IMR-90 (cell line): Measurements from ENCODE around the gene BCAS4. TPM values are rescaled to one million over a fixed set of nuclear protein-coding genes. Genes with fewer than 3 reads are reported as not detected.

Source experiments
- ATAC-seq: fragments of 200-7000 bp; cut with Tn5 transposase; 2 replicates; pipeline ENCODE4 v1.9.1; 2020; ENCODE audit warnings: low read depth, mild to moderate bottlenecking, moderate library complexity
- BruUV-seq: library from RNA; stranded (reverse); fragments of 400-500 nt; replicated peaks from 2 replicates; lab custom pipeline; 2021; lab: Mats Ljungman, UMichigan
- CTCF ChIA-PET: fragments of 300-600 bp; formaldehyde crosslinking; extraction: SDS; loops from one replicate; lab custom pipeline; 2021; ENCODE audit warnings: antibody characterized with exemption; lab: Yijun Ruan, JAX
- POLR2A ChIA-PET: fragments of 300-600 bp; sonication (Branson Sonifier 250); formaldehyde crosslinking; loops from one replicate; lab custom pipeline; 2022; ENCODE audit warnings: antibody characterized with exemption; ENCODE audit not compliant: unreplicated experiment; lab: Charles Lee
- DNase-seq: peaks from one replicate; pipeline ENCODE4 v3.0.0; 2013
- H2AFZ ChIP-seq: replicated peaks from 2 replicates; pipeline ENCODE3; 2013; ENCODE audit warnings: low read length, mild to moderate bottlenecking; ENCODE audit not compliant: poor library complexity
- H2AK5ac ChIP-seq: 2 replicates; pipeline ENCODE4 v1.6.1; 2013; ENCODE audit warnings: low read depth, low read length, inconsistent platforms
- H2AK9ac ChIP-seq: replicated peaks from 2 replicates; pipeline ENCODE3; 2013; ENCODE audit warnings: mild to moderate bottlenecking, low read depth, low read length, moderate library complexity; ENCODE audit not compliant: poor library complexity
- H2BK120ac ChIP-seq: 2 replicates; pipeline ENCODE4 v1.6.1; 2013; ENCODE audit warnings: low read depth, low read length, inconsistent platforms
- H2BK15ac ChIP-seq: 3 replicates; pipeline ENCODE4 v1.6.1; 2013; ENCODE audit warnings: low read depth, low read length, inconsistent platforms
- H2BK20ac ChIP-seq: 2 replicates; pipeline ENCODE4 v1.6.1; 2013; ENCODE audit warnings: low read depth, mild to moderate bottlenecking, inconsistent platforms, low read length, moderate library complexity
- H2BK5ac ChIP-seq: 2 replicates; pipeline ENCODE4 v1.6.1; 2013; ENCODE audit warnings: mild to moderate bottlenecking, low read depth, low read length, inconsistent platforms; ENCODE audit not compliant: poor library complexity, severe bottlenecking
- H3K14ac ChIP-seq: replicated peaks from 2 replicates; pipeline ENCODE4 v1.6.1; 2013; ENCODE audit warnings: low read depth, low read length, inconsistent platforms
- H3K18ac ChIP-seq: 2 replicates; pipeline ENCODE4 v1.6.1; 2013; ENCODE audit warnings: low read depth, low read length, control low read depth
- H3K23ac ChIP-seq: 2 replicates; pipeline ENCODE4 v1.6.1; 2013; ENCODE audit warnings: low read depth, low read length, inconsistent platforms
- H3K27ac ChIP-seq: 2 replicates; pipeline ENCODE4 v1.5.1; 2013; ENCODE audit warnings: mild to moderate bottlenecking, control low read depth, low read length; ENCODE audit not compliant: insufficient read depth
- H3K27me3 ChIP-seq: 2 replicates; pipeline ENCODE4 v1.6.1; 2013; ENCODE audit warnings: low read length; ENCODE audit not compliant: control insufficient read depth, insufficient read depth
- H3K36me3 ChIP-seq: 2 replicates; pipeline ENCODE4 v1.6.1; 2013; ENCODE audit warnings: low read length, mixed read lengths; ENCODE audit not compliant: control insufficient read depth, insufficient read depth
- H3K4ac ChIP-seq: 2 replicates; pipeline ENCODE4 v1.6.1; 2013; ENCODE audit warnings: low read depth, low read length, inconsistent platforms
- H3K4me1 ChIP-seq: 2 replicates; pipeline ENCODE4 v1.6.1; 2013; ENCODE audit warnings: low read length, mixed read lengths; ENCODE audit not compliant: control insufficient read depth, insufficient read depth
- H3K4me2 ChIP-seq: 2 replicates; pipeline ENCODE4 v1.6.1; 2013; ENCODE audit warnings: low read depth, mild to moderate bottlenecking, control low read depth, low read length, moderate library complexity
- H3K4me3 ChIP-seq: 2 replicates; pipeline ENCODE4 v1.5.1; 2013; ENCODE audit warnings: low read depth, mild to moderate bottlenecking, control low read depth, low read length, moderate library complexity; ENCODE audit not compliant: insufficient read depth
- H3K56ac ChIP-seq: 2 replicates; pipeline ENCODE4 v1.6.1; 2013; ENCODE audit warnings: low read length, inconsistent platforms; ENCODE audit not compliant: insufficient read depth; ENCODE audit errors: extremely low read depth
- H3K79me1 ChIP-seq, 2 experiments: 2 replicates each; pipeline ENCODE4 v1.6.1; 2013; ENCODE audit warnings: low read length in 2 of 2, inconsistent platforms in 1 of 2, low read depth in 1 of 2
- H3K9ac ChIP-seq: 2 replicates; pipeline ENCODE4 v1.6.1; 2013; ENCODE audit warnings: low read depth, low read length, control low read depth
- H3K9me1 ChIP-seq: 2 replicates; pipeline ENCODE4 v1.6.1; 2013; ENCODE audit warnings: low read length, inconsistent platforms; ENCODE audit not compliant: insufficient read depth
- H3K9me3 ChIP-seq: 2 replicates; pipeline ENCODE4 v1.6.1; 2013; ENCODE audit warnings: low read length; ENCODE audit not compliant: control insufficient read depth, insufficient read depth
- H4K20me1 ChIP-seq: 2 replicates; pipeline ENCODE4 v1.6.1; 2013; ENCODE audit warnings: low read length, inconsistent platforms; ENCODE audit not compliant: insufficient read depth
- H4K5ac ChIP-seq: 2 replicates; pipeline ENCODE4 v1.6.1; 2013; ENCODE audit warnings: mild to moderate bottlenecking, low read depth, low read length, control low read depth
- H4K8ac ChIP-seq, 2 experiments: 2 replicates each; pipeline ENCODE4 v1.6.1; 2013; ENCODE audit warnings: low read depth in 2 of 2, low read length in 2 of 2, control low read depth in 1 of 2, inconsistent platforms in 1 of 2
- H4K91ac ChIP-seq: 2 replicates; pipeline ENCODE4 v1.6.1; 2013; ENCODE audit warnings: low read depth, low read length, inconsistent platforms; ENCODE audit not compliant: insufficient read depth
- CEBPB ChIP-seq: IDR thresholded peaks from 2 replicates; pipeline ENCODE4 v1.6.1; 2012; ENCODE audit warnings: low read depth, low read length, improper control_type of control experiment
- CHD1 ChIP-seq: IDR thresholded peaks from 2 replicates; pipeline ENCODE4 v1.6.1; 2012; ENCODE audit warnings: low read depth, low read length, improper control_type of control experiment
- CTCF ChIP-seq: conservative IDR thresholded peaks from 2 replicates; pipeline ENCODE4 v1.5.1; 2012; ENCODE audit warnings: mild to moderate bottlenecking, low read depth, low read length, improper control_type of control experiment
- ELK1 ChIP-seq: fragments of 150-350 bp; IDR thresholded peaks from 2 replicates; pipeline ENCODE4 v1.6.1; 2016; ENCODE audit warnings: low read depth, mild to moderate bottlenecking, low read length, moderate library complexity, borderline replicate concordance
- NFE2L2 ChIP-seq: fragments of 150-350 bp; IDR thresholded peaks from 2 replicates; pipeline ENCODE4 v1.6.1; 2016; ENCODE audit warnings: low read depth, mild to moderate bottlenecking, low read length
- POLR2A ChIP-seq: IDR thresholded peaks from 2 replicates; pipeline ENCODE4 v1.6.1; 2012; ENCODE audit warnings: mild to moderate bottlenecking, low read depth, low read length
- RAD21 ChIP-seq: IDR thresholded peaks from 2 replicates; pipeline ENCODE4 v1.6.1; 2012; ENCODE audit warnings: low read length, improper control_type of control experiment
- RCOR1 ChIP-seq: IDR thresholded peaks from 2 replicates; pipeline ENCODE4 v1.6.1; 2012; ENCODE audit warnings: mild to moderate bottlenecking, low read length, improper control_type of control experiment; ENCODE audit not compliant: insufficient replicate concordance
- RFX5 ChIP-seq: IDR thresholded peaks from 2 replicates; pipeline ENCODE4 v1.8.0; 2012; ENCODE audit warnings: low read depth, mild to moderate bottlenecking, low read length, moderate library complexity
- USF2 ChIP-seq: fragments of 150-350 bp; IDR thresholded peaks from 2 replicates; pipeline ENCODE4 v1.6.1; 2017; ENCODE audit warnings: mild to moderate bottlenecking, antibody characterized with exemption, low read length, low read depth
- WGBS, 2 experiments: methylation state at CpG; one replicate each; pipeline versions ENCODE4 v1.1.5 to v1.1.7; 2013; ENCODE audit warnings: missing lambda C conversion rate in 2 of 2; ENCODE audit not compliant: insufficient read length in 1 of 2; ENCODE audit errors: extremely low coverage in 2 of 2; 5-methylcytosine and 5-hydroxymethylcytosine counted together
- dilution Hi-C: fragments of 300-500 bp; cut with HindIII; formaldehyde crosslinking; loops from one replicate; pipeline ENCODE4 v1.14.3; 2018; ENCODE audit warnings: low sequenced_read_pairs; ENCODE audit not compliant: unreplicated experiment
- in situ Hi-C: fragments of 300-500 bp; cut with MboI; formaldehyde crosslinking; loops from 3 replicates; pipeline ENCODE4 v1.14.3; 2019; ENCODE audit warnings: low sequenced_read_pairs, inconsistent platforms, mixed read lengths
- intact Hi-C: fragments of 100-400 bp; cut with micrococcal nuclease; formaldehyde crosslinking; loops from 2 replicates; pipeline ENCODE4 v1.10.0; 2022
- polyA plus RNA-seq, 3 experiments: library from polyadenylated mRNA; depleted of rRNA; stranded (reverse); fragments of >200 nt; gene quantifications; 2 replicates each; pipeline ENCODE4 v1.2.3, GENCODE V29; 2012; ENCODE audit warnings: low replicate concordance in 1 of 3
- total RNA-seq: library from RNA; depleted of rRNA; stranded (reverse); fragments of >200 nt; gene quantifications from 2 replicates; pipeline ENCODE4 v1.2.3, GENCODE V29; 2012

BCAS4 gene
- total and polyA plus RNA-seq, 2 of the 4 experiments (the other 2 are of a cell fraction) = 42.7 to 47.5 TPM

- Histone ChIP-seq H3K9me1 (peaks cover 5% of the 10 kb centered on the region; the same call in 1 of the 2 replicates), H3K14ac (no peak overlapping the region), H3K18ac (no peak overlapping the region), H4K91ac (no peak overlapping the region), H3K9ac (no peak overlapping the region), H2BK20ac (no peak overlapping the region), H3K4me1 (no peaks in the 10 kb centered on the region), H3K56ac (no peak overlapping the region), H4K8ac (no peak overlapping the region), H3K23ac (no peak overlapping the region), H3K4me3 (no peak overlapping the region), H3K9me3 (no peaks in the 10 kb centered on the region), H3K27me3 (no peaks in the 10 kb centered on the region), H4K20me1 (peaks cover 81% of the 10 kb centered on the region), H2BK15ac (no peak overlapping the region), H4K5ac (no peak overlapping the region), H3K27ac (no peak overlapping the region), H3K4me2 (no peak overlapping the region), H3K36me3 (peaks cover 18% of the 10 kb centered on the region), H2AFZ (no peak overlapping the region), H2AK5ac (no peak overlapping the region), H3K79me1 (peaks cover 25 to 71% of the 10 kb centered on the region in 2 experiments), H3K4ac (no peak overlapping the region), H2BK120ac (no peak overlapping the region), H2AK9ac (no peak overlapping the region), H2BK5ac (no peak overlapping the region)
- CTCF ChIA-PET = interaction anchor here (1.0 to 1.7 kb wide), 3 partner anchors 12 to 111 kb away, joined by 3 to 4 read pairs (median 3); no protein-coding TSS in a partner anchor
- POLR2A ChIA-PET = no interaction called here
- DNase-seq (no peak), ATAC-seq (no peak)
- no TSS peak for BruUV-seq
- 60% methylated on average over 1 of the region's 8 CpGs; no CpG with 5 or more reads in 1 of the 2 experiments for WGBS, 2 experiments
- in situ Hi-C loops = no loop called here
- intact Hi-C loops = no loop called here
- dilution Hi-C loops = loop anchor here (25.0 kb wide), 1 partner anchor 91 kb away; no protein-coding TSS in a partner anchor
- TF ChIP-seq ELK1 (no peak), RCOR1 (no peak), RAD21 (no peak), RFX5 (no peak), CHD1 (no peak), USF2 (no peak), NFE2L2 (no peak), CEBPB (no peak), POLR2A (no peak), CTCF (no peak)
These were observed 108.6 kb downstream of the BCAS4 start for GRCh38 chr20:50903353-50904051.
